ENCODE results near the gene STARD13.

Gene STARD13

GRCh38 chr13:33158271-33158670 is 127.3 kb downstream of the STARD13 start:
- TF ChIP-seq REST (IDR thresholded peaks at IDR 0.05; ENCODE audit: insufficient replicate concordance, low read depth), result no peak
- no peak for TF ChIP-seq SPI1 (IDR thresholded peaks at IDR 0.05; ENCODE audit: borderline replicate concordance, low read depth)
- TF ChIP-seq POLR2AphosphoS5 (IDR thresholded peaks at IDR 0.05; ENCODE audit: low read depth), result no peak
- no peak for TF ChIP-seq GABPA (IDR thresholded peaks at IDR 0.05; ENCODE audit: low read depth)
- no peak for TF ChIP-seq CTCF (IDR thresholded peaks at IDR 0.05; ENCODE audit: insufficient read depth, low read length)
- no peaks in the 10 kb centered on the region for H3K27me3 ChIP-seq (ENCODE audit: insufficient read depth, poor library complexity, severe bottlenecking)
- no peak for DNase-seq (ENCODE audit: low read depth in 1 of 2, low spot score in 1 of 2)
- H3K4me3 ChIP-seq (replicated peaks; ENCODE audit: insufficient read depth, low read length), result no peak overlapping the region
- H3K27ac ChIP-seq (replicated peaks), result no peak overlapping the region

- TF ChIP-seq SPI1 (IDR thresholded peaks at IDR 0.05; ENCODE audit: borderline replicate concordance, low read depth) (no peak), REST (IDR thresholded peaks at IDR 0.05; ENCODE audit: insufficient replicate concordance, low read depth) (no peak), POLR2AphosphoS5 (IDR thresholded peaks at IDR 0.05; ENCODE audit: low read depth) (no peak), CTCF (IDR thresholded peaks at IDR 0.05; ENCODE audit: insufficient read depth, low read length) (no peak), GABPA (IDR thresholded peaks at IDR 0.05; ENCODE audit: low read depth) (no peak)
- Histone ChIP-seq H3K27ac (replicated peaks) (no peak overlapping the region), H3K27me3 (ENCODE audit: insufficient read depth, poor library complexity, severe bottlenecking) (no peaks in the 10 kb centered on the region), H3K4me3 (replicated peaks; ENCODE audit: insufficient read depth, low read length) (no peak overlapping the region)
- no peak for DNase-seq (ENCODE audit: low read depth in 1 of 2, low spot score in 1 of 2)
Observed at GRCh38 chr13:33154911-33155310, 130.6 kb downstream of the STARD13 start.

GRCh38 chr13:33153421-33154404 is 131.8 kb downstream of the STARD13 start:
- DNase-seq (ENCODE audit: low read depth in 1 of 2, low spot score in 1 of 2), result no peak
- TF ChIP-seq POLR2AphosphoS5 (IDR thresholded peaks at IDR 0.05; ENCODE audit: low read depth) (no peak), GABPA (IDR thresholded peaks at IDR 0.05; ENCODE audit: low read depth) (no peak), SPI1 (IDR thresholded peaks at IDR 0.05; ENCODE audit: borderline replicate concordance, low read depth) (no peak), CTCF (IDR thresholded peaks at IDR 0.05; ENCODE audit: insufficient read depth, low read length) (no peak), REST (IDR thresholded peaks at IDR 0.05; ENCODE audit: insufficient replicate concordance, low read depth) (no peak)
- H3K27me3 ChIP-seq (ENCODE audit: insufficient read depth, poor library complexity, severe bottlenecking), result no peaks in the 10 kb centered on the region
- H3K27ac ChIP-seq (replicated peaks), result no peak overlapping the region
- no peak overlapping the region for H3K4me3 ChIP-seq (replicated peaks; ENCODE audit: insufficient read depth, low read length)
